HEK293 (cell line): ENCODE data around the gene SALL1.
A peak's percentile ranks its signal among the peaks of the same experiment; 100 is the strongest.

ENCODE experiments used
- BCL11A ChIP-seq: fragments of 450-650 bp; formaldehyde crosslinking; IDR thresholded peaks from 2 replicates; pipeline ENCODE4 v1.5.1; 2016; ENCODE audit warnings: low read depth, missing biosample characterization, missing genetic modification characterization
- BCL11B ChIP-seq: fragments of 450-650 bp; formaldehyde crosslinking; IDR thresholded peaks from 2 replicates; pipeline ENCODE4 v1.5.1; 2016; ENCODE audit warnings: low read depth, missing biosample characterization, missing genetic modification characterization
- GFI1B ChIP-seq: fragments of 450-650 bp; formaldehyde crosslinking; IDR thresholded peaks from 2 replicates; pipeline ENCODE4 v1.5.1; 2016; ENCODE audit warnings: missing biosample characterization, missing genetic modification characterization
- KLF17 ChIP-seq: fragments of 450-650 bp; formaldehyde crosslinking; IDR thresholded peaks from 2 replicates; pipeline ENCODE4 v1.5.1; 2016; ENCODE audit warnings: missing biosample characterization, missing genetic modification characterization
- PRDM10 ChIP-seq: fragments of 450-650 bp; formaldehyde crosslinking; IDR thresholded peaks from 2 replicates; pipeline ENCODE4 v1.5.1; 2016; ENCODE audit warnings: missing biosample characterization, missing genetic modification characterization
- RBAK ChIP-seq: fragments of 450-650 bp; formaldehyde crosslinking; IDR thresholded peaks from 2 replicates; pipeline ENCODE4 v1.5.1; 2016; ENCODE audit warnings: missing biosample characterization, missing genetic modification characterization
- SCRT2 ChIP-seq: fragments of 450-650 bp; formaldehyde crosslinking; IDR thresholded peaks from 2 replicates; pipeline ENCODE4 v1.5.1; 2016; ENCODE audit warnings: missing biosample characterization, missing genetic modification characterization
- YY2 ChIP-seq: fragments of 450-650 bp; formaldehyde crosslinking; IDR thresholded peaks from 2 replicates; pipeline ENCODE4 v1.5.1; 2016; ENCODE audit warnings: missing biosample characterization, missing genetic modification characterization
- ZBTB10 ChIP-seq: fragments of 450-650 bp; formaldehyde crosslinking; IDR thresholded peaks from 2 replicates; pipeline ENCODE4 v1.5.1; 2016; ENCODE audit warnings: missing biosample characterization, missing genetic modification characterization
- ZBTB21 ChIP-seq: fragments of 450-650 bp; formaldehyde crosslinking; IDR thresholded peaks from 2 replicates; pipeline ENCODE4 v1.5.1; 2017; ENCODE audit warnings: missing biosample characterization, missing genetic modification characterization
- ZFP3 ChIP-seq: fragments of 450-650 bp; formaldehyde crosslinking; IDR thresholded peaks from 2 replicates; pipeline ENCODE4 v1.5.1; 2016; ENCODE audit warnings: low read depth, missing biosample characterization, missing genetic modification characterization
- ZFP37 ChIP-seq: fragments of 450-650 bp; formaldehyde crosslinking; IDR thresholded peaks from 2 replicates; pipeline ENCODE4 v1.5.1; 2016; ENCODE audit warnings: missing biosample characterization, missing genetic modification characterization
- ZNF10 ChIP-seq: fragments of 450-650 bp; formaldehyde crosslinking; IDR thresholded peaks from 2 replicates; pipeline ENCODE4 v1.5.1; 2017; ENCODE audit warnings: missing biosample characterization, missing genetic modification characterization
- ZNF223 ChIP-seq: fragments of 450-650 bp; formaldehyde crosslinking; IDR thresholded peaks from 2 replicates; pipeline ENCODE4 v1.5.1; 2016; ENCODE audit warnings: missing biosample characterization, missing genetic modification characterization
- ZNF266 ChIP-seq: fragments of 450-650 bp; formaldehyde crosslinking; IDR thresholded peaks from 2 replicates; pipeline ENCODE4 v1.5.1; 2016; ENCODE audit warnings: missing biosample characterization, missing genetic modification characterization, low read depth
- ZNF280C ChIP-seq: fragments of 450-650 bp; formaldehyde crosslinking; IDR thresholded peaks from 2 replicates; pipeline ENCODE4 v1.5.1; 2016; ENCODE audit warnings: missing biosample characterization, missing genetic modification characterization
- ZNF302 ChIP-seq: fragments of 450-650 bp; formaldehyde crosslinking; IDR thresholded peaks from 2 replicates; pipeline ENCODE4 v1.5.1; 2016; ENCODE audit warnings: missing biosample characterization, missing genetic modification characterization, low read depth
- ZNF311 ChIP-seq: fragments of 450-650 bp; formaldehyde crosslinking; IDR thresholded peaks from 2 replicates; pipeline ENCODE4 v1.5.1; 2017; ENCODE audit warnings: missing biosample characterization, missing genetic modification characterization, borderline replicate concordance
- ZNF404 ChIP-seq: fragments of 450-650 bp; formaldehyde crosslinking; IDR thresholded peaks from 2 replicates; pipeline ENCODE4 v1.5.1; 2017; ENCODE audit warnings: missing biosample characterization, missing genetic modification characterization
- ZNF426 ChIP-seq: fragments of 450-650 bp; formaldehyde crosslinking; IDR thresholded peaks from 2 replicates; pipeline ENCODE4 v1.5.1; 2017; ENCODE audit warnings: missing biosample characterization, missing genetic modification characterization, mild to moderate bottlenecking, inconsistent platforms, moderate library complexity
- ZNF501 ChIP-seq: fragments of 450-650 bp; formaldehyde crosslinking; IDR thresholded peaks from 2 replicates; pipeline ENCODE4 v1.5.1; 2016; ENCODE audit warnings: missing biosample characterization, missing genetic modification characterization
- ZNF521 ChIP-seq: fragments of 450-650 bp; formaldehyde crosslinking; IDR thresholded peaks from 2 replicates; pipeline ENCODE4 v1.5.1; 2017; ENCODE audit warnings: missing biosample characterization, mild to moderate bottlenecking, missing genetic modification characterization
- ZNF621 ChIP-seq: fragments of 450-650 bp; formaldehyde crosslinking; IDR thresholded peaks from 2 replicates; pipeline ENCODE4 v1.5.1; 2017; ENCODE audit warnings: missing biosample characterization, missing genetic modification characterization
- ZNF654 ChIP-seq: fragments of 450-650 bp; formaldehyde crosslinking; IDR thresholded peaks from 2 replicates; pipeline ENCODE4 v1.5.1; 2016; ENCODE audit warnings: low read depth, missing biosample characterization, missing genetic modification characterization
- ZNF660 ChIP-seq: fragments of 450-650 bp; IDR thresholded peaks from 2 replicates; pipeline ENCODE4 v1.5.1; 2018; ENCODE audit warnings: missing biosample characterization, mild to moderate bottlenecking, missing genetic modification characterization
- ZNF768 ChIP-seq: fragments of 450-650 bp; formaldehyde crosslinking; IDR thresholded peaks from 2 replicates; pipeline ENCODE4 v1.5.1; 2018; ENCODE audit warnings: missing biosample characterization, mild to moderate bottlenecking, missing genetic modification characterization
- ZNF837 ChIP-seq: fragments of 450-650 bp; formaldehyde crosslinking; IDR thresholded peaks from 2 replicates; pipeline ENCODE4 v1.5.1; 2016; ENCODE audit warnings: missing biosample characterization, missing genetic modification characterization
- ZSCAN16 ChIP-seq: fragments of 450-650 bp; formaldehyde crosslinking; IDR thresholded peaks from 2 replicates; pipeline ENCODE4 v1.5.1; 2016; ENCODE audit warnings: missing biosample characterization, missing genetic modification characterization
- ZSCAN23 ChIP-seq: fragments of 450-650 bp; formaldehyde crosslinking; IDR thresholded peaks from 2 replicates; pipeline ENCODE4 v1.5.1; 2016; ENCODE audit warnings: missing biosample characterization, missing genetic modification characterization
- ZSCAN4 ChIP-seq: fragments of 450-650 bp; formaldehyde crosslinking; IDR thresholded peaks from 2 replicates; pipeline ENCODE4 v1.5.1; 2017; ENCODE audit warnings: missing biosample characterization, missing genetic modification characterization
- ZXDB ChIP-seq: fragments of 450-650 bp; formaldehyde crosslinking; IDR thresholded peaks from 2 replicates; pipeline ENCODE4 v1.5.1; 2016; ENCODE audit warnings: missing biosample characterization, missing genetic modification characterization

SALL1 gene

GRCh38 chr16:51151961-51152663 lies 1.0 kb upstream of the SALL1 start (continued):
- TF ChIP-seq ZBTB10 (tag by site-specific recombination) (peak; percentile 92), ZNF311 (tag by site-specific recombination) (no peak), ZSCAN23 (tag by site-specific recombination) (no peak), ZBTB21 (tag by site-specific recombination) (no peak), ZSCAN4 (tag by site-specific recombination) (no peak), ZNF302 (no peak), ZNF501 (tag by site-specific recombination) (peak; percentile 33; the same call in 1 of the 2 replicates), KLF17 (tag by site-specific recombination) (peak; percentile 42; the same call in 1 of the 2 replicates), ZNF280C (tag by site-specific recombination) (no peak), BCL11A (tag by site-specific recombination) (no peak), ZNF521 (tag by site-specific recombination) (no peak), YY2 (tag by site-specific recombination) (no peak), ZNF660 (tag by site-specific recombination) (0 out of 2 replicates have a peak, but pooled peaks have one; percentile 16), ZNF837 (tag by site-specific recombination) (no peak), ZNF654 (no peak), PRDM10 (peak; percentile 68), BCL11B (tag by site-specific recombination) (no peak), ZNF223 (tag by site-specific recombination) (no peak), GFI1B (tag by site-specific recombination) (no peak), ZNF266 (no peak), ZNF621 (tag by site-specific recombination) (no peak), RBAK (tag by site-specific recombination) (no peak), SCRT2 (tag by site-specific recombination) (no peak), ZNF426 (tag by site-specific recombination) (no peak), ZFP3 (tag by site-specific recombination) (no peak), ZNF10 (tag by site-specific recombination) (peak; percentile 40; the same call in 1 of the 2 replicates), ZNF404 (tag by site-specific recombination) (no peak), ZSCAN16 (no peak), ZFP37 (tag by site-specific recombination) (no peak), ZNF768 (tag by site-specific recombination) (no peak), ZXDB (tag by site-specific recombination) (peak; percentile 94)
